H1 (cell line): Measurements from ENCODE around the gene TAS2R41. TPM values are rescaled to one million over a fixed set of nuclear protein-coding genes. Genes with fewer than 3 reads are reported as not detected.

Experiments
- CTCF ChIA-PET: fragments of 300-600 bp; sonication (Branson Sonifier 250); formaldehyde crosslinking; loops from one replicate; lab custom pipeline; 2021; ENCODE audit not compliant: partially characterized antibody; lab: Charles Lee
- POLR2A ChIA-PET: fragments of 300-600 bp; sonication (Branson Sonifier 250); formaldehyde crosslinking; loops from one replicate; lab custom pipeline; 2021; ENCODE audit warnings: inconsistent platforms; ENCODE audit not compliant: partially characterized antibody; lab: Charles Lee
- DNase-seq, 2 experiments: peaks; one replicate each; pipeline versions ENCODE4 v3.0.0 to v3.0.0-alpha.2; 2010 to 2022; ENCODE audit warnings: low spot score in 2 of 2, low read depth in 1 of 2, mixed read lengths in 1 of 2
- FAIRE-seq: peaks from 2 replicates; lab custom pipeline; 2011; peaks lifted over from hg19 to GRCh38; lab: Jason Lieb, UNC
- H2AFZ ChIP-seq: 2 replicates; pipeline ENCODE4 v1.8.1; 2012; ENCODE audit warnings: low read length, inconsistent platforms
- H2AK5ac ChIP-seq: 2 replicates; pipeline ENCODE4 v1.6.1; 2013; ENCODE audit warnings: low read depth, low read length
- H2BK120ac ChIP-seq: replicated peaks from 2 replicates; pipeline ENCODE3; 2013; ENCODE audit warnings: low read depth, low read length, inconsistent platforms
- H2BK12ac ChIP-seq: 2 replicates; pipeline ENCODE4 v1.6.1; 2013; ENCODE audit warnings: low read depth, low read length
- H2BK15ac ChIP-seq: 2 replicates; pipeline ENCODE4 v1.6.1; 2013; ENCODE audit warnings: low read length
- H2BK20ac ChIP-seq: 2 replicates; pipeline ENCODE4 v1.6.1; 2013; ENCODE audit warnings: low read length
- H2BK5ac ChIP-seq: 2 replicates; pipeline ENCODE4 v1.6.1; 2013; ENCODE audit warnings: low read depth, low read length
- H3K14ac ChIP-seq: 2 replicates; pipeline ENCODE4 v1.6.1; 2013; ENCODE audit warnings: inconsistent platforms; ENCODE audit not compliant: insufficient read length
- H3K18ac ChIP-seq: 2 replicates; pipeline ENCODE4 v1.6.1; 2013; ENCODE audit warnings: low read length; ENCODE audit errors: extremely low read depth
- H3K23ac ChIP-seq: 2 replicates; pipeline ENCODE4 v1.6.1; 2013; ENCODE audit warnings: inconsistent platforms; ENCODE audit not compliant: insufficient read length
- H3K23me2 ChIP-seq: 2 replicates; pipeline ENCODE4 v1.6.1; 2013; ENCODE audit warnings: low read depth, low read length
- H3K27ac ChIP-seq: 2 replicates; pipeline ENCODE4 v1.6.1; 2011; ENCODE audit warnings: low read depth, low read length, inconsistent platforms
- H3K27me3 ChIP-seq, 4 experiments: replicated peaks in 1 of 4; 1 replicate in 1 of 4; 2 replicates in 3 of 4; pipeline versions ENCODE4 v1.6.1 to v1.8.1; 2011 to 2013; ENCODE audit warnings: low read length in 3 of 4, mild to moderate bottlenecking in 3 of 4, inconsistent platforms in 2 of 4, mixed read lengths in 2 of 4, moderate library complexity in 1 of 4; ENCODE audit not compliant: control insufficient read depth in 3 of 4, insufficient read depth in 3 of 4; ENCODE audit errors: extremely low read depth in 1 of 4
- H3K36me3 ChIP-seq, 4 experiments: 2 replicates each; pipeline versions ENCODE4 v1.6.1 to v1.8.1; 2011 to 2013; ENCODE audit warnings: mild to moderate bottlenecking in 4 of 4, low read length in 3 of 4, moderate library complexity in 2 of 4, control low read depth in 1 of 4, inconsistent platforms in 1 of 4; ENCODE audit not compliant: insufficient read depth in 4 of 4, control insufficient read depth in 2 of 4
- H3K4ac ChIP-seq: replicated peaks from 2 replicates; pipeline ENCODE3; 2013; ENCODE audit warnings: low read length, low read depth, mixed read lengths, inconsistent platforms; ENCODE audit not compliant: insufficient read length
- H3K4me1 ChIP-seq, 4 experiments: replicated peaks in 1 of 4; 1 replicate in 1 of 4; 2 replicates in 3 of 4; pipeline versions ENCODE4 v1.6.1 to v1.8.1; 2011 to 2013; ENCODE audit warnings: low read length in 3 of 4, inconsistent platforms in 2 of 4, mixed read lengths in 1 of 4; ENCODE audit not compliant: insufficient read depth in 4 of 4, control insufficient read depth in 3 of 4
- H3K4me2 ChIP-seq, 2 experiments: 2 replicates each; pipeline versions ENCODE4 v1.6.1 to v1.8.1; 2011 to 2013; ENCODE audit warnings: low read depth in 2 of 2, low read length in 2 of 2, control low read depth in 1 of 2, inconsistent platforms in 1 of 2, mild to moderate bottlenecking in 1 of 2; ENCODE audit not compliant: insufficient read depth in 1 of 2
- H3K4me3 ChIP-seq, 4 experiments: fragments of 200-600, 300-600 bp in 1 of 4; sonication (generic), shearing (Covaris generic), sonication (Bioruptor Twin) in 1 of 4; 2 replicates each; pipeline versions ENCODE4 v1.5.1 to v1.8.1; 2011 to 2016; ENCODE audit warnings: low read length in 4 of 4, low read depth in 3 of 4, control low read depth in 2 of 4, inconsistent platforms in 2 of 4, mild to moderate bottlenecking in 2 of 4, mixed read lengths in 1 of 4, moderate library complexity in 1 of 4; ENCODE audit not compliant: insufficient read depth in 2 of 4; ENCODE audit errors: extremely low read depth in 1 of 4
- H3K56ac ChIP-seq: replicated peaks from 2 replicates; pipeline ENCODE3; 2013; ENCODE audit warnings: low read depth, mild to moderate bottlenecking, mixed read lengths, low read length, inconsistent platforms; ENCODE audit not compliant: insufficient read length
- H3K79me1 ChIP-seq: 2 replicates; pipeline ENCODE4 v1.6.1; 2013; ENCODE audit warnings: low read depth, low read length, control low read depth
- H3K79me2 ChIP-seq, 2 experiments: 2 replicates each; pipeline versions ENCODE4 v1.6.1 to v1.8.1; 2012 to 2013; ENCODE audit warnings: low read length in 2 of 2, mild to moderate bottlenecking in 2 of 2, inconsistent platforms in 1 of 2; ENCODE audit not compliant: insufficient read depth in 2 of 2, control insufficient read depth in 1 of 2
- H3K9ac ChIP-seq, 4 experiments: replicated peaks in 1 of 4; 1 replicate in 1 of 4; 2 replicates in 3 of 4; pipeline versions ENCODE4 v1.6.1 to v1.8.1; 2011 to 2013; ENCODE audit warnings: low read depth in 3 of 4, low read length in 3 of 4, control low read depth in 2 of 4, mild to moderate bottlenecking in 2 of 4, moderate library complexity in 2 of 4, inconsistent platforms in 1 of 4; ENCODE audit errors: extremely low read depth in 1 of 4
- H3K9me3 ChIP-seq, 2 experiments: 2 replicates each; pipeline versions ENCODE4 v1.6.1 to v1.8.1; 2012 to 2013; ENCODE audit warnings: mild to moderate bottlenecking in 2 of 2, moderate library complexity in 2 of 2, control low read depth in 1 of 2, inconsistent platforms in 1 of 2, low read depth in 1 of 2, low read length in 1 of 2, mixed read lengths in 1 of 2; ENCODE audit not compliant: insufficient read depth in 2 of 2
- H4K20me1 ChIP-seq, 2 experiments: replicated peaks in 1 of 2; 2 replicates each; pipeline versions ENCODE3 to v1.8.1; 2011 to 2013; ENCODE audit warnings: inconsistent platforms in 2 of 2, low read length in 2 of 2, mild to moderate bottlenecking in 1 of 2; ENCODE audit not compliant: insufficient read depth in 2 of 2, control insufficient read depth in 1 of 2
- H4K5ac ChIP-seq: 2 replicates; pipeline ENCODE4 v1.6.1; 2013; ENCODE audit warnings: low read length, low read depth, mixed read lengths, inconsistent platforms; ENCODE audit not compliant: insufficient read length
- H4K8ac ChIP-seq: 2 replicates; pipeline ENCODE4 v1.8.0; 2013; ENCODE audit warnings: mild to moderate bottlenecking, moderate library complexity, low read length, inconsistent platforms; ENCODE audit not compliant: insufficient read depth; ENCODE audit errors: extremely low read depth
- H4K91ac ChIP-seq: replicated peaks from 2 replicates; pipeline ENCODE3; 2013; ENCODE audit warnings: low read length, mixed read lengths, inconsistent platforms; ENCODE audit not compliant: insufficient read length
- CBX5 ChIP-seq: fragments of 300-800, 300-1000 bp; sonication (generic); IDR thresholded peaks from 2 replicates; pipeline ENCODE4 v1.7.1; 2016; ENCODE audit warnings: antibody characterized with exemption, low read length, low read depth
- CHD2 ChIP-seq: IDR thresholded peaks from 2 replicates; pipeline ENCODE4 v1.6.1; 2012; ENCODE audit warnings: low read length, improper control_type of control experiment
- HDAC6 ChIP-seq: IDR thresholded peaks from one replicate; pipeline ENCODE4 v1.7.1; 2012; ENCODE audit warnings: low read depth, mild to moderate bottlenecking, inconsistent platforms, low read length, moderate library complexity
- SIN3A ChIP-seq, 2 experiments: IDR thresholded peaks in 1 of 2; conservative IDR thresholded peaks in 1 of 2; 2 replicates each; pipeline ENCODE4 v1.6.1; 2011 to 2012; ENCODE audit warnings: low read length in 2 of 2, improper control_type of control experiment in 1 of 2, low read depth in 1 of 2, mild to moderate bottlenecking in 1 of 2
- SIRT6 ChIP-seq: IDR thresholded peaks from one replicate; pipeline ENCODE4 v1.7.1; 2012; ENCODE audit warnings: low read length, inconsistent platforms
- SP4 ChIP-seq: IDR thresholded peaks from 2 replicates; pipeline ENCODE4 v1.6.1; 2012; ENCODE audit warnings: low read length, inconsistent platforms
- TAF7 ChIP-seq: optimal IDR thresholded peaks from 2 replicates; pipeline ENCODE3; 2011; ENCODE audit warnings: low read depth, mild to moderate bottlenecking, inconsistent platforms, low read length, moderate library complexity, borderline replicate concordance
- ZNF274 ChIP-seq: IDR thresholded peaks from 2 replicates; pipeline ENCODE4 v1.7.0; 2012; ENCODE audit warnings: low read length, borderline replicate concordance; ENCODE audit errors: extremely low read depth
- WGBS, 2 experiments: shearing (Covaris generic) in 1 of 2; methylation state at CpG; one replicate each; pipeline versions ENCODE4 v1.1.6 to v1.1.7; 2013 to 2015; ENCODE audit warnings: low lambda C conversion rate in 2 of 2, mixed read lengths in 2 of 2, inconsistent platforms in 1 of 2, low coverage in 1 of 2, missing lambda C conversion rate in 1 of 2; ENCODE audit not compliant: insufficient replicate concordance in 2 of 2, insufficient coverage in 1 of 2, insufficient read length in 1 of 2; ENCODE audit errors: extremely low coverage in 1 of 2, missing lambda C conversion rate in 1 of 2; 5-methylcytosine and 5-hydroxymethylcytosine counted together
- polyA plus RNA-seq, 7 experiments: library from polyadenylated mRNA; depleted of rRNA in 3 of 7; stranded (reverse) in 5 of 7; unstranded in 2 of 7; fragments of >200 nt in 5 of 7; fragments of 200-250 nt in 2 of 7; gene quantifications; 1 replicate in 5 of 7; 2 replicates in 1 of 7; 4 replicates in 1 of 7; pipeline versions ENCODE4 v1.2.1 to v1.2.3, GENCODE V29; 2011 to 2013; ENCODE audit warnings: missing spikeins in 2 of 7, mixed read lengths in 2 of 7
- total RNA-seq: library from RNA; stranded (reverse); fragmentation: NEBNext Ultra II Directional; extraction: Animal tissue kit (Norgen Biotek cat#: 25700); gene quantifications from 2 replicates; pipeline ENCODE4 v1.2.1, GENCODE V29; 2021

TAS2R41 gene
- total and polyA plus RNA-seq, 2 of the 8 experiments (the other 6 are each of a cell fraction or from before 2014, with no cell fraction given) = 0.12 TPM; not detected in 1

DNA sequence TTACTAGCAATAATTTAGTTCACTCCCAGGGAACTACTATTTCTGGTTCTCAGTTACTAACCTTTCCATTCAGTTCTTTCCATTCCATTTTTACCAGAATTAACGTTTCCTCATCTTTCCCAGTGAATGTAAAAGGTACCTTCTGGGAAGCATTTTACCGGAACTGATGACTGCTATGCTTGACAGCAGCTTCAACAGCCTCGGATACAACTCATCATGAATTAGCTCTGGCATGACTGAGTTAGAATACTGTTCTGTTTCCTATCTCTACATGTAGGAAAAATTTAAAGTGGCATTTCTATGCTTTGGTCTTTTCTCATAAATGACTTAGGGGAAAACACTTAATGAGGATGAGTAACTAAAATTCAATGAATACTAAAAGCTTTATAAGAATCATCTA lies 18.6 kb downstream of the TAS2R41 start:
- Histone ChIP-seq H3K56ac (no peak overlapping the region), H2BK15ac (no peak overlapping the region), H3K27me3 (peaks cover 0 to 3% (median 0%) of the 10 kb centered on the region in 4 experiments; a peak in 1 of 7 replicates), H3K4me3 (no peak overlapping the region), H3K4me1 (no peaks in the 10 kb centered on the region), H4K8ac (no peak overlapping the region), H2AFZ (no peak overlapping the region), H3K27ac (no peak overlapping the region), H4K5ac (no peak overlapping the region), H2BK120ac (no peak overlapping the region), H3K4ac (no peak overlapping the region), H3K9ac (no peak overlapping the region), H3K23me2 (no peaks in the 10 kb centered on the region), H3K9me3 (no peaks in the 10 kb centered on the region), H3K79me2 (no peaks in the 10 kb centered on the region), H4K20me1 (no peaks in the 10 kb centered on the region), H2BK12ac (no peak overlapping the region), H3K79me1 (no peaks in the 10 kb centered on the region), H3K14ac (no peak overlapping the region), H3K18ac (no peak overlapping the region), H3K36me3 (no peaks in the 10 kb centered on the region), H2BK5ac (no peak overlapping the region), H2AK5ac (no peak overlapping the region), H3K4me2 (no peak overlapping the region), H3K23ac (no peak overlapping the region), H2BK20ac (no peak overlapping the region), H4K91ac (no peak overlapping the region)
- FAIRE-seq (no peak), DNase-seq (no peak)
- ChIA-PET POLR2A (interaction anchor here (0.5 kb wide), 1 partner anchor 778 kb away, joined by 3 read pairs; no protein-coding TSS in a partner anchor), CTCF (interaction anchor here (0.8 to 1.7 kb wide), 2 partner anchors 9 to 79 kb away, joined by 3 to 5 read pairs; no protein-coding TSS in a partner anchor)
- TF ChIP-seq CBX5 (no peak), SIN3A (conservative IDR thresholded peaks at IDR 0.05 in 1 of 2, IDR thresholded peaks at IDR 0.05 in 1 of 2; ENCODE audit: low read depth in 1 of 2, low read length in 2 of 2) (no peak), HDAC6 (no peak), ZNF274 (no peak), CHD2 (no peak), SIRT6 (no peak), SP4 (no peak), TAF7 (no peak)
- 90% methylated on average over 3 of the region's 3 CpGs; no CpG with 5 or more reads in 1 of the 2 experiments for WGBS, 2 experiments
